HG03175 (cell line): ENCODE results near the gene CAV3.

Experiments
- ATAC-seq: cut with Tn5 transposase; IDR thresholded peaks from one replicate; pipeline ENCODE4 v1.9.1; 2021; ENCODE audit warnings: mild to moderate bottlenecking, moderate library complexity; ENCODE audit not compliant: unreplicated experiment

The CAV3 gene

GRCh38 chr3:8784676-8785435, 51.3 kb downstream of the CAV3 start:
- no peak for ATAC-seq

- ATAC-seq = no peak
Observed at GRCh38 chr3:8790529-8790928, 56.9 kb downstream of the CAV3 start.

- no peak for ATAC-seq
Observed at GRCh38 chr3:8793242-8793641, 59.6 kb downstream of the CAV3 start.

GRCh38 chr3:8794247-8794646, 60.6 kb downstream of the CAV3 start:
- ATAC-seq = no peak
